Measurements from ENCODE around the gene RIPOR1. TPM values are rescaled to one million over a fixed set of nuclear protein-coding genes. Genes with fewer than 3 reads are reported as not detected.

Gene RIPOR1
- total and polyA plus RNA-seq, 2 of the 4 experiments (the other 2 are of a cell fraction), result 9.5 to 41.3 TPM

GRCh38 chr16:67593701-67594100, 65.1 kb downstream of the RIPOR1 start:
- no TSS peak for BruUV-seq (replicated peaks)
- no peak overlapping the region for H2BK20ac ChIP-seq (ENCODE audit: low read depth, low read length)
- no peak overlapping the region for H2BK5ac ChIP-seq (ENCODE audit: low read depth, low read length, poor library complexity, severe bottlenecking)
- in situ Hi-C loops (cut with MboI; ENCODE audit: low sequenced_read_pairs), result no loop called here
- no peak overlapping the region for H3K4me3 ChIP-seq (ENCODE audit: insufficient read depth, low read depth, low read length)
- dilution Hi-C loops (cut with HindIII; ENCODE audit: low sequenced_read_pairs, unreplicated experiment), result no loop called here
- no peak overlapping the region for H2BK15ac ChIP-seq (ENCODE audit: low read depth, low read length)
- H3K4me1 ChIP-seq (ENCODE audit: control insufficient read depth, insufficient read depth, low read length), result peaks cover 5% of the 10 kb centered on the region
- H2AK9ac ChIP-seq (replicated peaks; ENCODE audit: low read depth, low read length, poor library complexity), result no peak overlapping the region
- H3K9me1 ChIP-seq (ENCODE audit: insufficient read depth, low read length), result peaks cover 20% of the 10 kb centered on the region
- no peak overlapping the region for H2AK5ac ChIP-seq (ENCODE audit: low read depth, low read length)
- no peak overlapping the region for H3K23ac ChIP-seq (ENCODE audit: low read depth, low read length)
- H3K27ac ChIP-seq (ENCODE audit: insufficient read depth, low read length), result no peak overlapping the region
- H2AFZ ChIP-seq (replicated peaks; ENCODE audit: low read length, poor library complexity), result no peak overlapping the region
- no peak overlapping the region for H3K4me2 ChIP-seq (ENCODE audit: low read depth, low read length)
- no peak overlapping the region for H3K14ac ChIP-seq (replicated peaks; ENCODE audit: low read depth, low read length)
- no peaks in the 10 kb centered on the region for H3K9me3 ChIP-seq (ENCODE audit: control insufficient read depth, insufficient read depth, low read length)
- H2BK120ac ChIP-seq (ENCODE audit: low read depth, low read length), result no peak overlapping the region
- no peak overlapping the region for H4K91ac ChIP-seq (ENCODE audit: insufficient read depth, low read depth, low read length)
- H3K9ac ChIP-seq (ENCODE audit: low read depth, low read length), result no peak overlapping the region
- no peak overlapping the region for H4K8ac ChIP-seq (ENCODE audit: low read depth in 2 of 2, low read length in 2 of 2)
- POLR2A ChIA-PET (ENCODE audit: unreplicated experiment), result no interaction called here
- H3K4ac ChIP-seq (ENCODE audit: low read depth, low read length), result no peak overlapping the region
- no peak overlapping the region for H3K56ac ChIP-seq (ENCODE audit: extremely low read depth, insufficient read depth, low read length)
- no peak overlapping the region for H3K18ac ChIP-seq (ENCODE audit: low read depth, low read length)
- ATAC-seq (ENCODE audit: low read depth), result no peak
- intact Hi-C loops (cut with micrococcal nuclease), result no loop called here
- TF ChIP-seq MAFK (IDR thresholded peaks at IDR 0.05; ENCODE audit: low read depth, low read length), result no peak
- no peak for TF ChIP-seq CEBPB (IDR thresholded peaks at IDR 0.05; ENCODE audit: low read depth, low read length)
- no peak for TF ChIP-seq CTCF (conservative IDR thresholded peaks at IDR 0.05; ENCODE audit: low read depth, low read length)
- no peak for TF ChIP-seq SMC3 (IDR thresholded peaks at IDR 0.05; ENCODE audit: low read depth, low read length)
- no peak for TF ChIP-seq MAZ (IDR thresholded peaks at IDR 0.05; ENCODE audit: borderline replicate concordance, low read depth, low read length)
- no peak for TF ChIP-seq NFE2L2 (IDR thresholded peaks at IDR 0.05; ENCODE audit: low read depth, low read length)
- TF ChIP-seq MXI1 (IDR thresholded peaks at IDR 0.05; ENCODE audit: borderline replicate concordance, low read depth, low read length), result no peak
- TF ChIP-seq RFX5 (IDR thresholded peaks at IDR 0.05; ENCODE audit: low read depth, low read length), result no peak
- no peak for TF ChIP-seq FOS (IDR thresholded peaks at IDR 0.05; ENCODE audit: low read depth, low read length)
- no peak for TF ChIP-seq POLR2A (IDR thresholded peaks at IDR 0.05; ENCODE audit: low read depth, low read length)
- no peak for TF ChIP-seq RAD21 (IDR thresholded peaks at IDR 0.05; ENCODE audit: low read length)
- TF ChIP-seq BHLHE40 (IDR thresholded peaks at IDR 0.05; ENCODE audit: low read depth, low read length), result no peak
- no peak for TF ChIP-seq ELK1 (IDR thresholded peaks at IDR 0.05; ENCODE audit: borderline replicate concordance, low read depth, low read length)
- no peak for TF ChIP-seq RCOR1 (IDR thresholded peaks at IDR 0.05; ENCODE audit: insufficient replicate concordance, low read length)
- no peak for TF ChIP-seq USF2 (IDR thresholded peaks at IDR 0.05; ENCODE audit: low read depth, low read length)
- TF ChIP-seq CHD1 (IDR thresholded peaks at IDR 0.05; ENCODE audit: low read depth, low read length), result no peak
- H3K36me3 ChIP-seq (ENCODE audit: control insufficient read depth, insufficient read depth, low read length), result 0 out of 2 replicates have a peak, but pooled peaks cover 1% of the 10 kb centered on the region
- CTCF ChIA-PET, result no interaction called here
- no peaks in the 10 kb centered on the region for H3K27me3 ChIP-seq (ENCODE audit: control insufficient read depth, insufficient read depth, low read length)
- H3K79me1 ChIP-seq (ENCODE audit: low read depth in 1 of 2, low read length in 2 of 2), result peaks cover 31 to 71% of the 10 kb centered on the region in 2 experiments
- H4K5ac ChIP-seq (ENCODE audit: low read depth, low read length), result no peak overlapping the region
- H4K20me1 ChIP-seq (ENCODE audit: insufficient read depth, low read length), result peaks cover 25% of the 10 kb centered on the region
- DNase-seq, result no peak

Measured in IMR-90 (cell line).